Effector memory CD8-positive, alpha-beta T cell (primary cell): Measurements from ENCODE around the gene EIF4E.
"Not testable (repeated sequence)": the region's sequence is repeated elsewhere in the genome, so short reads cannot be mapped to it uniquely, and the experiment has no call there.

Experiments used
- ATAC-seq: fragments of 150-1000 bp; cut with Tn5 transposase; replicated peaks from 2 replicates; pipeline ENCODE4 v1.10.0; 2021; ENCODE audit warnings: mild to moderate bottlenecking, moderate library complexity
- DNase-seq, 3 experiments: peaks; one replicate each; pipeline ENCODE4 v3.0.0; 2021
- H3K27ac Mint-ChIP-seq, 2 donors: one replicate each; pipeline ENCODE4 v1.8.0; 2022; ENCODE audit warnings: mild to moderate bottlenecking in 2 of 2, mixed read lengths in 2 of 2, moderate library complexity in 2 of 2
- H3K27me3 Mint-ChIP-seq, 2 donors: one replicate each; pipeline ENCODE4 v1.8.0; 2022; ENCODE audit warnings: mixed read lengths in 2 of 2
- H3K36me3 Mint-ChIP-seq: one replicate; pipeline ENCODE4 v1.8.0; 2022; ENCODE audit warnings: mild to moderate bottlenecking, moderate library complexity, mixed read lengths; ENCODE audit not compliant: insufficient read depth
- H3K4me1 Mint-ChIP-seq, 2 donors: one replicate each; pipeline ENCODE4 v1.8.0; 2022; ENCODE audit warnings: low read depth in 2 of 2, mixed read lengths in 2 of 2
- H3K4me3 Mint-ChIP-seq, 2 donors: one replicate each; pipeline ENCODE4 v1.8.0; 2022; ENCODE audit warnings: mild to moderate bottlenecking in 2 of 2, mixed read lengths in 2 of 2, moderate library complexity in 2 of 2
- H3K9me3 Mint-ChIP-seq, 2 donors: one replicate each; pipeline ENCODE4 v1.8.0; 2022; ENCODE audit warnings: mixed read lengths in 2 of 2

Gene EIF4E

DNA sequence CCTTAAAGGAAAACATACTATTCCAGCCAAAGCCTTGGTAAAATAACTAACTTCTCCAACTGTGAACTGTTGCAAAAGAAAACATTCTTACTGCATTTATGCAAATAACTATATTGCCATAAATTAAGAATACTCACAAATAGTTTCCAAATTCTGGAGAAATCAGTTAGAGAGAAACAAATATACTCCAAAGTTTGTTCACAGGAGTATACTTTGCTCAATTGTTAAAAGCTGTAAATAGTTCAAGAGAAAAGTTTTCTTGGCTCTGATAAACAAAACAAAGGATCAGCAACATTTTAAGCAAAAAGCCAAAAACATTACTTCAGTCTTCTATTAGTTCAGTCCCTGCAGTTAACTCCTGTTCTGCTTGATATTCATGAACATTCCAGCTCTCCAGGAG lies 83.0 kb downstream of the EIF4E start:
- H3K4me3 Mint-ChIP-seq = no peak overlapping the region
- no peaks in the 10 kb centered on the region for H3K36me3 Mint-ChIP-seq
- H3K27ac Mint-ChIP-seq = no peak overlapping the region
- no peaks in the 10 kb centered on the region for H3K9me3 Mint-ChIP-seq
- ATAC-seq (no peak), DNase-seq (no peak)
- no peaks in the 10 kb centered on the region for H3K4me1 Mint-ChIP-seq
- peaks cover 0 to under 1% of the 10 kb centered on the region in 2 donors for H3K27me3 Mint-ChIP-seq

- not testable (repeated sequence) for H3K4me3 Mint-ChIP-seq, H3K9me3 Mint-ChIP-seq, DNase-seq, H3K27ac Mint-ChIP-seq, H3K4me1 Mint-ChIP-seq, H3K36me3 Mint-ChIP-seq, H3K27me3 Mint-ChIP-seq, ATAC-seq
Observed at GRCh38 chr4:98842917-98843316, 86.0 kb downstream of the EIF4E start.

DNA sequence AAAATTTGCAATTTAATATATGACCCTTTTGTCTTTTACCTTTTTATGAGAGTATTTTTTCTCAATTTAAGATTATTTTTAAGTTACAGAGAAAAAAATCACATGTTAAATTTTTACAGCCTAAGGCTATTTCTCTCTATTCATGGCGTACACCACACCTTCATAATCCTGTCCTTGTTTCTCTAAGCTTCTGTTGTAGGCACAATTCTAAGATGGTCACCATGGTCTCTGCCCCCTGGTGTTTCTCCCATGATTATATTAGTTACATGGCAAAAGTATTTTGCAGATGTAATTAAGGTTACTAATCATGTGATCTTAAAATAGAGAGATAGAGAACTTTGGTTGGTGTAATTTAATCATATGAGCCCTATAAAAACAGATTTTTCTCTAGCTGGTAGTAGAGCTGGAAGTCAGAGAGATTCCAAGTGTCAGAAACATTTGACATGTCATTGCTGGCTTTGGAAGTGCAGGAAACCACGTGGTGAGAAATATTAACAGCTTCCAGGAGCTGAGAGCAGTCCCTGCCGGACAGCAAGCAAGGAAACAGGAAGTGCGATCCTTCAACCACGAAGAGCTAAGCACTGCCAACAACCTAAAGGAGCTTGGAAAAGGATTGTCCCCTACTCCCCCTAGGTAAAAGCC lies 89.8 kb downstream of the EIF4E start:
- no peak overlapping the region for H3K27ac Mint-ChIP-seq

DNA sequence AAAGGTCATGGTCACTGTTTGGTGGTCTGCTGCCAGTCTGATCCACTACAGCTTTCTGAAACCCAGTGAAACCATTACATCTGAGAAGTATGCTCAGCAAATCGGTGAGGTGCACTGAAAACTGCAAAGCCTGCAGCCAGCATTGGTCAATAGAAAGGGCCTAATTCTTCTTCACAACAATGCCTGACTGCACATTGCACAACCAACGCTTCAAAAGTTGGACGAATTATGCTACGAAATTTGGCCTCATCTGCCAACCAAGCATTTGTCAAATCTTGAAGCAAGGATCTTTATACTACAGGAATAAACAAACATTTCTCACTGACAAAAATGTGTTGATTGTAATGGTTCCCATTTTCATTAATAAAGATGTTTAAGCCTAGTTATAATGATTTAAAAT lies 90.4 kb downstream of the EIF4E start:
- H3K27ac Mint-ChIP-seq = no peak overlapping the region
- no peaks in the 10 kb centered on the region for H3K4me1 Mint-ChIP-seq
- H3K27me3 Mint-ChIP-seq = no peaks in the 10 kb centered on the region
- no peak overlapping the region for H3K4me3 Mint-ChIP-seq
- ATAC-seq (no peak), DNase-seq (no peak)
- H3K36me3 Mint-ChIP-seq = no peaks in the 10 kb centered on the region
- H3K9me3 Mint-ChIP-seq = no peaks in the 10 kb centered on the region

More for the DNA sequence above, 89.8 kb downstream of the EIF4E start:
- Mint-ChIP-seq H3K4me3 (no peak overlapping the region), H3K27me3 (no peaks in the 10 kb centered on the region), H3K36me3 (no peaks in the 10 kb centered on the region), H3K4me1 (no peaks in the 10 kb centered on the region), H3K9me3 (no peaks in the 10 kb centered on the region)
- ATAC-seq = no peak
- no peak for DNase-seq

- H3K27me3 Mint-ChIP-seq = no peaks in the 10 kb centered on the region
- no peak overlapping the region for H3K27ac Mint-ChIP-seq
- H3K4me3 Mint-ChIP-seq = no peak overlapping the region
- no peaks in the 10 kb centered on the region for H3K9me3 Mint-ChIP-seq
- ATAC-seq (no peak), DNase-seq (no peak)
- peaks cover 2 to 5% of the 10 kb centered on the region in 2 donors for H3K4me1 Mint-ChIP-seq
- peaks cover 3% of the 10 kb centered on the region for H3K36me3 Mint-ChIP-seq
Observed at GRCh38 chr4:98833384-98833783, 95.5 kb downstream of the EIF4E start.

DNA sequence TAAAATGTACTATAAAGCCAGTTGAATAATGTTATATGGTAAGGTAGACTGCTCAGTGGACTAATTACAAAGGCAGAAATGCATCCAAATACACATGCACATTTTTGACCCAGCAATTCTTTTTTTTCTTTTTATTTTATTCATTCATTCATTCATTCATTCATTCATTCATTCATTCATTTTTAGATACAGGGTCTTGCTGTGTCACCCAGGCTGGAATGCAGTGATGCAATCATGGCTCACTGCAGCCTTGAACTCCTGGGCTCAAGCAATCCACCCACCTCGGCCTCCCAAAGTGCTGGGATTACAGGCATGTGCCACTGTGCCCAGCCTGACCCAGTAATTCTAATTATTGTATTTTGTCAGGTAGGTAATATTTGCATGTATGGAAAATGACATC lies 97.9 kb downstream of the EIF4E start:
- DNase-seq, H3K27ac Mint-ChIP-seq, H3K4me1 Mint-ChIP-seq, ATAC-seq, H3K9me3 Mint-ChIP-seq, H3K27me3 Mint-ChIP-seq, H3K36me3 Mint-ChIP-seq, H3K4me3 Mint-ChIP-seq: not testable (repeated sequence)
